Natural killer cell (primary cell): ENCODE data around the gene WDR86. TPM values are rescaled to one million over a fixed set of nuclear protein-coding genes. Genes with fewer than 3 reads are reported as not detected.
A peak's percentile ranks its signal among the peaks of the same experiment; 100 is the strongest.

Experiments
- ATAC-seq, 3 donors: fragments of 150-1000 bp in 2 of 3; fragments of 200-7000 bp in 1 of 3; cut with Tn5 transposase; 1 replicate in 1 of 3; 2 replicates in 2 of 3; pipeline ENCODE4 v1.10.0; 2021; ENCODE audit warnings: mild to moderate bottlenecking in 2 of 3, moderate library complexity in 2 of 3
- DNase-seq, 2 donors: peaks; one replicate each; pipeline versions ENCODE4 v3.0.0 to v3.0.0-alpha.2; 2013 to 2021; ENCODE audit warnings: mixed read lengths in 1 of 2
- H3K27ac ChIP-seq: one replicate; pipeline ENCODE4 v1.5.1; 2013; ENCODE audit warnings: mild to moderate bottlenecking, low read length
- H3K27me3 ChIP-seq: one replicate; pipeline ENCODE4 v1.6.1; 2013; ENCODE audit warnings: low read length; ENCODE audit not compliant: control insufficient read depth, insufficient read depth
- H3K36me3 ChIP-seq: one replicate; pipeline ENCODE4 v1.6.1; 2013; ENCODE audit warnings: low read length; ENCODE audit not compliant: control insufficient read depth, insufficient read depth
- H3K4me1 ChIP-seq: one replicate; pipeline ENCODE4 v1.6.1; 2013; ENCODE audit warnings: low read length; ENCODE audit not compliant: control insufficient read depth, insufficient read depth
- H3K4me3 ChIP-seq: one replicate; pipeline ENCODE4 v1.5.1; 2013; ENCODE audit warnings: low read length
- H3K9me3 ChIP-seq: one replicate; pipeline ENCODE4 v1.6.1; 2013; ENCODE audit warnings: low read length; ENCODE audit not compliant: control insufficient read depth, insufficient read depth
- H3K27ac Mint-ChIP-seq, 2 donors: one replicate each; pipeline ENCODE4 v1.8.0; 2022; ENCODE audit warnings: mild to moderate bottlenecking in 2 of 2, mixed read lengths in 2 of 2, moderate library complexity in 1 of 2
- H3K27me3 Mint-ChIP-seq, 2 donors: one replicate each; pipeline ENCODE4 v1.8.0; 2022; ENCODE audit warnings: low read depth in 2 of 2, mixed read lengths in 2 of 2
- H3K36me3 Mint-ChIP-seq: one replicate; pipeline ENCODE4 v1.8.0; 2022; ENCODE audit warnings: mixed read lengths
- H3K4me1 Mint-ChIP-seq, 2 donors: one replicate each; pipeline ENCODE4 v1.8.0; 2022; ENCODE audit warnings: mixed read lengths in 2 of 2
- H3K4me3 Mint-ChIP-seq: one replicate; pipeline ENCODE4 v1.8.0; 2022; ENCODE audit warnings: mild to moderate bottlenecking, moderate library complexity, mixed read lengths
- H3K9me3 Mint-ChIP-seq, 2 donors: one replicate each; pipeline ENCODE4 v1.8.0; 2022; ENCODE audit warnings: mixed read lengths in 2 of 2
- WGBS: methylation state at CpG from one replicate; pipeline ENCODE4 v1.1.7; 2013; ENCODE audit warnings: missing lambda C conversion rate; ENCODE audit not compliant: insufficient coverage; 5-methylcytosine and 5-hydroxymethylcytosine counted together
- intact Hi-C: fragments of 100-400 bp; cut with micrococcal nuclease; formaldehyde crosslinking; loops from one replicate; pipeline ENCODE4 v1.14.2; 2022
- total RNA-seq, 4 donors: library from RNA; stranded (reverse); fragments of 120-200 nt in 1 of 4; gene quantifications; one replicate each; pipeline versions ENCODE4 v1.2.3 to v1.2.4, GENCODE V29; 2013 to 2022
- TF ChIP-seq, protein P1 (sequence below): fragments of 200-600 bp; IDR thresholded peaks from one replicate; pipeline ENCODE4 v1.8.0; 2022; ENCODE audit warnings: antibody characterized with exemption

Gene WDR86
- total RNA-seq, 3 donors from 2014 or later (not counting 1 experiment from before 2014, with no cell fraction given) = 1.6 to 4.6 (median 2.1) TPM

GRCh38 chr7:151434549-151434948, 24.7 kb upstream of the WDR86 start:
- H3K4me1 Mint-ChIP-seq = peaks cover 10 to 15% of the 10 kb centered on the region in 2 donors

DNA sequence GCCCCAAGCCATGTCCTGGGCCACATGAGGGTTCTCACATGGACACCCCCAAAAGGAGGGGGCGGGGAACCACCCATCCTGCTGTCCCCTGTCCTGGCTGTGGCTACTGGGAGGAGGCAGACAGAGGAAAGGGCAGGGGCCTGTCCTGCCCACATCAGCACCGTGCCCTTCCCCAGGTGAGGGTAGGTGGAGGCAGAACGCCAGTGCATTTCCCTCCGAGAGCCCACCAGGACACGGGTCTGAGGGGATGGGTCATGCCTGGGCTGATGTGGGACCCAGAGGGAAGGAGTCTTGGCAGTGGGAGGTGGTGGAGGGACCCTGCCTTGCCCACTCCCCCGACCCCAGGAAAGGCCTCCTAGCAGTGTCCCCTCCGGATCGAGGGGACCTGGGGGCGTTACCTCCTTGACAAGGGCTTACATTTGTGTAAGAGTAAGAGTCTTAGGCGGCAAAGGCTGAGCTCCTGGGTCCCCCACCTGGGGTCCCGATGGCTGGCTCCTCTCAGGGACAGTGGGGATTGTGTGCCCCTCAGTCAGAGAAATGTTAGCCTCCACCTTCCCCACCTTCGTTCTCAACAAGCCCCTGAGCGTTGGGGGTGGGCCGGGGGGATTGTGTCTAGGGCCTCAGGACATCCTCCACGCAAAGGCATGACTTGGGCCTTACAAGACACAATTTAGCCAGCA, 24.0 kb upstream of the WDR86 start:
- H3K27ac Mint-ChIP-seq = no peak overlapping the region
- H3K4me1 Mint-ChIP-seq = peaks cover 12 to 19% of the 10 kb centered on the region in 2 donors
- Histone ChIP-seq H3K4me3 (no peak overlapping the region), H3K4me1 (peaks cover 47% of the 10 kb centered on the region), H3K9me3 (no peaks in the 10 kb centered on the region), H3K27me3 (peaks cover 1% of the 10 kb centered on the region), H3K27ac (no peak overlapping the region), H3K36me3 (no peaks in the 10 kb centered on the region)
- 93% methylated on average over 15 of the region's 15 CpGs for WGBS
- ATAC-seq (no peak), DNase-seq (no peak)
- no peaks in the 10 kb centered on the region for H3K27me3 Mint-ChIP-seq
- H3K36me3 Mint-ChIP-seq = no peaks in the 10 kb centered on the region
- no peak overlapping the region for H3K4me3 Mint-ChIP-seq
- TF ChIP-seq, protein P1, sequence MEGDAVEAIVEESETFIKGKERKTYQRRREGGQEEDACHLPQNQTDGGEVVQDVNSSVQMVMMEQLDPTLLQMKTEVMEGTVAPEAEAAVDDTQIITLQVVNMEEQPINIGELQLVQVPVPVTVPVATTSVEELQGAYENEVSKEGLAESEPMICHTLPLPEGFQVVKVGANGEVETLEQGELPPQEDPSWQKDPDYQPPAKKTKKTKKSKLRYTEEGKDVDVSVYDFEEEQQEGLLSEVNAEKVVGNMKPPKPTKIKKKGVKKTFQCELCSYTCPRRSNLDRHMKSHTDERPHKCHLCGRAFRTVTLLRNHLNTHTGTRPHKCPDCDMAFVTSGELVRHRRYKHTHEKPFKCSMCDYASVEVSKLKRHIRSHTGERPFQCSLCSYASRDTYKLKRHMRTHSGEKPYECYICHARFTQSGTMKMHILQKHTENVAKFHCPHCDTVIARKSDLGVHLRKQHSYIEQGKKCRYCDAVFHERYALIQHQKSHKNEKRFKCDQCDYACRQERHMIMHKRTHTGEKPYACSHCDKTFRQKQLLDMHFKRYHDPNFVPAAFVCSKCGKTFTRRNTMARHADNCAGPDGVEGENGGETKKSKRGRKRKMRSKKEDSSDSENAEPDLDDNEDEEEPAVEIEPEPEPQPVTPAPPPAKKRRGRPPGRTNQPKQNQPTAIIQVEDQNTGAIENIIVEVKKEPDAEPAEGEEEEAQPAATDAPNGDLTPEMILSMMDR = no peak
- intact Hi-C loops = no loop called here
- H3K9me3 Mint-ChIP-seq = no peaks in the 10 kb centered on the region

More at GRCh38 chr7:151434549-151434948, 24.7 kb upstream of the WDR86 start:
- no peak overlapping the region for H3K4me3 ChIP-seq
- Mint-ChIP-seq H3K4me3 (no peak overlapping the region), H3K36me3 (no peaks in the 10 kb centered on the region), H3K27me3 (no peaks in the 10 kb centered on the region), H3K27ac (no peak overlapping the region), H3K9me3 (no peaks in the 10 kb centered on the region)
- no peak for ATAC-seq
- intact Hi-C loops = no loop called here
- WGBS = 88% methylated on average over 3 of the region's 4 CpGs
- DNase-seq = no peak
- no peaks in the 10 kb centered on the region for H3K36me3 ChIP-seq
- H3K27me3 ChIP-seq = peaks cover 7% of the 10 kb centered on the region
- H3K9me3 ChIP-seq = no peaks in the 10 kb centered on the region
- no peak overlapping the region for H3K27ac ChIP-seq
- H3K4me1 ChIP-seq = peaks cover 43% of the 10 kb centered on the region
- TF ChIP-seq, protein P1 = no peak

GRCh38 chr7:151432658-151433521, 23.1 kb upstream of the WDR86 start:
- Histone ChIP-seq H3K4me3 (no peak overlapping the region), H3K4me1 (peaks cover 56% of the 10 kb centered on the region), H3K9me3 (no peaks in the 10 kb centered on the region), H3K36me3 (no peaks in the 10 kb centered on the region), H3K27ac (peak overlapping the region; percentile 15), H3K27me3 (peaks cover 4% of the 10 kb centered on the region)
- peak in 1 of 2 donors; percentile 79 for DNase-seq
- TF ChIP-seq, protein P1 = no peak
- H3K4me3 Mint-ChIP-seq = no peak overlapping the region
- peaks cover 12 to 19% of the 10 kb centered on the region in 2 donors for H3K4me1 Mint-ChIP-seq
- no peaks in the 10 kb centered on the region for H3K9me3 Mint-ChIP-seq
- intact Hi-C loops = no loop called here
- peak; percentile 36 to 68 (median 58) for ATAC-seq
- 54% methylated on average over 14 of the region's 14 CpGs for WGBS
- H3K27me3 Mint-ChIP-seq = peaks cover 0 to 4% of the 10 kb centered on the region in 2 donors
- H3K27ac Mint-ChIP-seq = no peak overlapping the region
- H3K36me3 Mint-ChIP-seq = no peaks in the 10 kb centered on the region
